GM12872 (cell line): Measurements from ENCODE around the gene SPOP.

Source experiments
- TF ChIP-seq, protein P1 (sequence below): IDR thresholded peaks from 3 replicates; pipeline ENCODE4 v1.5.1; 2011; ENCODE audit warnings: low read depth, mild to moderate bottlenecking, low read length, moderate library complexity; ENCODE audit not compliant: insufficient read depth

Gene SPOP

DNA sequence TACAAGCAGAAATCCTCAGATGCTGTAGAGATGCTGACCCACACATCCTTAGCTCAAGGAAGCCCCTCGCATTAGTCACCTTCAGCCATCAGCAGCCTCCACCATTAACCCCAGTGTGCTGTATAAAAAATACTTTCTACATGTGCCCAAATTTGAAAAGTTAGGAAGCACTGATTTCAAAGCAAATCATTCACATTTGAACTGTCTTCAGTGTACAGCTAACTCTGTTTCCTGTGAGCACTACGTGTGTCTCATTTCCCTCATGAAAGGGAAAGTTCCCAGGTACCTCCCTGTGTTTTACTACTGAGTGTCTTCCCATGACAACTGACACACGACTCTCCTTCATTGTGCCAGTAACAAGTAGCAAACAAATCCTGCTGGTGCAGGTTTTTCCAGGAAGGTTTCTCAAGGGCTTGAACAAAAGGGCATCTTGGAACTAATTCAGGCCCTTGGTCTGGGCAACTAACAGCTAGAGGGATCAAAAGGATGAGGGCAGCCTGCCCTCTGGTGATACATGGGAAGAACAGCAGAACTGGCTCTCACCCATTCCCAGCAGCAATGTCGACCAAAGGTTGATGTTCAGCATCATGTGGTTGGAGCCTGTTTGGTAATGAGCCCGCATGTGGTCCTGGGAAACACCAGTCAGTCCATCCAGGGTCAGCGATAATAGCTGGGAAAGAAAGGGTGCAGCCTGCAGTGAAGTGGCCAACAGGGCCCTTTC is 25.8 kb upstream of the SPOP start:
- TF ChIP-seq, protein P1, sequence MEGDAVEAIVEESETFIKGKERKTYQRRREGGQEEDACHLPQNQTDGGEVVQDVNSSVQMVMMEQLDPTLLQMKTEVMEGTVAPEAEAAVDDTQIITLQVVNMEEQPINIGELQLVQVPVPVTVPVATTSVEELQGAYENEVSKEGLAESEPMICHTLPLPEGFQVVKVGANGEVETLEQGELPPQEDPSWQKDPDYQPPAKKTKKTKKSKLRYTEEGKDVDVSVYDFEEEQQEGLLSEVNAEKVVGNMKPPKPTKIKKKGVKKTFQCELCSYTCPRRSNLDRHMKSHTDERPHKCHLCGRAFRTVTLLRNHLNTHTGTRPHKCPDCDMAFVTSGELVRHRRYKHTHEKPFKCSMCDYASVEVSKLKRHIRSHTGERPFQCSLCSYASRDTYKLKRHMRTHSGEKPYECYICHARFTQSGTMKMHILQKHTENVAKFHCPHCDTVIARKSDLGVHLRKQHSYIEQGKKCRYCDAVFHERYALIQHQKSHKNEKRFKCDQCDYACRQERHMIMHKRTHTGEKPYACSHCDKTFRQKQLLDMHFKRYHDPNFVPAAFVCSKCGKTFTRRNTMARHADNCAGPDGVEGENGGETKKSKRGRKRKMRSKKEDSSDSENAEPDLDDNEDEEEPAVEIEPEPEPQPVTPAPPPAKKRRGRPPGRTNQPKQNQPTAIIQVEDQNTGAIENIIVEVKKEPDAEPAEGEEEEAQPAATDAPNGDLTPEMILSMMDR, result peak; percentile 53; the same call in 2 of the 3 replicates

- TF ChIP-seq, protein P1, result no peak
These were observed 23.1 kb upstream of the SPOP start for GRCh38 chr17:49700960-49701359.

DNA sequence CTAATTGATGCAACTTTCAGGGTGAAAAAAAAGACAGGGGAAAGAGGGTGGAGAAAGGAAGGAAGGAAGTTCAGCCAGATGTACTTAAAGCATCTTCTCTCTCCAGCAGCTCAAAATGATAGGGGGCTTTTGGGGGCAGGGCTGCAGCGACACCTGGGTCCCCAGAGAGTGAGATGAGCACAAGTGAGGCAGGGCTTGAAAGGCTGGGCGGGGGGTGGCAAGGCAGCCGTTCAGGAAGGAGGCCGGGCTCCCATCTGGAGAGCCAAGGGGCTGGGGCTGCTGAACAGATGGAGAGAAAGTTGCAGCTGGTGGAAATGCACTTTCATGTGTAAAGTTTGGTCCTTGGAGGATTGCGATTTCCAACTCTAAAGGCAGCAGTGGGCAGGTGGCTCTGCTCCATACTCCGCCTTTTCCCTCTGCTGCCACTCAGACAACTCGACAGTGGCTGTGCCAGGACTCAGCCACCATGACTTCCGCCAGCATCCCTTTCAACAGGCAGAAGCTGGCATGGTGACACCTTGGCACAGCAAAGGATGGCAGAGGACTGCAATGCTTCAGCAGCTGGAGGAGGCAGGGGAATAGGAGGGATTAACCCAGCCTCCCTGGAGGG is 22.2 kb upstream of the SPOP start:
- TF ChIP-seq, protein P1, result no peak

- TF ChIP-seq, protein P1, result no peak
These were observed 20.1 kb upstream of the SPOP start for GRCh38 chr17:49698005-49698404.

DNA sequence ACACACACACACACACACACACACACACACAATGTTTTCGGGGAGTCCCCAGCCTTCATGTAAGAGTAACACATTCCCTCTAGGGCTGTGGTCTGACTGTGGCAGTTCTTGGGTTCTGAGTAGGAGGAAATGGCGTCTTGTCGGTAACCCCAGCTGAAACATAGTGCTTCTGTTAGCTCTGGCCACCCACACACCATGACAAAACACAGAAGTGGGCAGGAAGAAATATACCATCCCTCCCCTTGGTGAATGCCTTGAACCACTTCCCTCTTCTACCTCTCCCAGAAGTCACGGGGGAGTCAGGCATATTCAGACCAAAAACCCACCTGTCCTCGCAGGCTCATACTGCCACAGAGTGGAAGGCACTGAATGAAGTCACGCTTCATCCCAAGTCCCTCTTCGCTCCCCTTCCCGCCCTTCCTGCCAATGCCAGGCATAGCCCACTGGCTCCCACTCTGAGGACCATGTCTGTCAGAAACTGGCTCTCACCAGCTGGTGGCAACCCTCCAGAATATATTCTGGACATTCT is 18.4 kb upstream of the SPOP start:
- TF ChIP-seq, protein P1, result no peak

GRCh38 chr17:49695698-49696232 is 17.9 kb upstream of the SPOP start:
- TF ChIP-seq, protein P1, result no peak

GRCh38 chr17:49694847-49695697 is 17.2 kb upstream of the SPOP start:
- TF ChIP-seq, protein P1, result peak; percentile 83
